Measurements from ENCODE around the gene TBC1D19.

TBC1D19 gene

DNA sequence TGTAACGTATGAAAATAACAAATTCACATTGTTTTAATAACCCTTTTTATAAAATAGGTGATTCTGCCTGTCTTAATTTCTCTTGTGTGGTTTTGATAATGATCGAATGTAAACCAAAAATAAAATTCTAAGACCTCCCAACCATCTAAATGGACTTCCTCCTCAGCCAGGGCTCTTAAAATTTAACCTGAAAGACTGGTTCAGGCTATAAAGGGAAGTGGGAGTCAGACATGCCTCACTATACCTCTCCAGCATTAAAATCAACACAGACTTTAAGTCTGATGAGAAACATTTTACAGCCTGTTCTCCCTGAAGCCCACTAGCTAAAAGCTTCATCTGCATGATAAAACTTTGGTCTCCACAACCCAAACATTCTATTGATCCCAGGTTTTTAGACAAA is 179.2 kb downstream of the TBC1D19 start:
- TF ChIP-seq, protein P1, sequence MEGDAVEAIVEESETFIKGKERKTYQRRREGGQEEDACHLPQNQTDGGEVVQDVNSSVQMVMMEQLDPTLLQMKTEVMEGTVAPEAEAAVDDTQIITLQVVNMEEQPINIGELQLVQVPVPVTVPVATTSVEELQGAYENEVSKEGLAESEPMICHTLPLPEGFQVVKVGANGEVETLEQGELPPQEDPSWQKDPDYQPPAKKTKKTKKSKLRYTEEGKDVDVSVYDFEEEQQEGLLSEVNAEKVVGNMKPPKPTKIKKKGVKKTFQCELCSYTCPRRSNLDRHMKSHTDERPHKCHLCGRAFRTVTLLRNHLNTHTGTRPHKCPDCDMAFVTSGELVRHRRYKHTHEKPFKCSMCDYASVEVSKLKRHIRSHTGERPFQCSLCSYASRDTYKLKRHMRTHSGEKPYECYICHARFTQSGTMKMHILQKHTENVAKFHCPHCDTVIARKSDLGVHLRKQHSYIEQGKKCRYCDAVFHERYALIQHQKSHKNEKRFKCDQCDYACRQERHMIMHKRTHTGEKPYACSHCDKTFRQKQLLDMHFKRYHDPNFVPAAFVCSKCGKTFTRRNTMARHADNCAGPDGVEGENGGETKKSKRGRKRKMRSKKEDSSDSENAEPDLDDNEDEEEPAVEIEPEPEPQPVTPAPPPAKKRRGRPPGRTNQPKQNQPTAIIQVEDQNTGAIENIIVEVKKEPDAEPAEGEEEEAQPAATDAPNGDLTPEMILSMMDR (IDR thresholded peaks at IDR 0.05; ENCODE audit: control insufficient read depth, extremely low read depth, insufficient read depth): no peak
- DNase-seq (ENCODE audit: low read depth): no peak
- no peak overlapping the region for H3K4me3 ChIP-seq (ENCODE audit: low read depth, low read length)

DNA sequence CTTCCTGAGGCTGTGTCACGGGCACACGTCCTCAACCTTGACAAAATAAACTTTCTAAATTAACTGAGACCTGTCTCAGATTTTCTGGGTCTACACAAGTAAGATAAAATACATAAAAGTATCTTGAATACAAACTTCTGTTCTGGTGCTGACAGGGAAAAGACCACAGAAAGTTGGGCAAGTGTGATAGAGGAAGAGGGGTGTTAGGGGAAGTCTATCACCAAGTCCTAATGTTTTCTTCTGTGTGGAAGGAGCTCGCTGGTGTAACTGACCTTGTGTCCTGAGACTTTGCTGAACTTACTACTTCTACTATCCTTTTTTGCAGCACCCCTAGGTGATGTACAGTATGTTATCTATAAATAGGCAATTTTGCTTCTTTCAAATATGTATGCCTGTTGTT is 179.8 kb downstream of the TBC1D19 start:
- TF ChIP-seq, protein P1 (IDR thresholded peaks at IDR 0.05; ENCODE audit: control insufficient read depth, extremely low read depth, insufficient read depth): no peak
- no peak for DNase-seq (ENCODE audit: low read depth)
- H3K4me3 ChIP-seq (ENCODE audit: low read depth, low read length): no peak overlapping the region

DNA sequence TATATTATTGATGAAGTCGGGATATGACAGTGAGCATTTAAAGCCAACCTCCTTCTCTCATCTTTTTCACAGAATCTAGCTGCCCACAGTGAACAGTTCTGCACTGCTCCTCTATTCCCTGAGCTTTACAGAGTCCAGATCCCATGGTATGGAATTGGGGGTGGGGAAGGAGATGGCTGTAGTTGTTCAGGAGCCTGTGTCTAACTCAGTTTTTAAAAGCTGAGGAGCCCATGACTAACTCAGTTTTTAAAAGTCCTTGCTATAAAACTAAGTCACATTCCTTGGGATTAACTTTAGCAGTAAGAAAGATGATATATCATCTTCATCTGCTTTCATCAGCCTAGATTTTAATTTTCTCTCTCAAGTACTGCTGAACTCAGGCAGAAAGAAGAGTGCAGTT is 180.3 kb downstream of the TBC1D19 start:
- H3K4me3 ChIP-seq (ENCODE audit: low read depth, low read length): no peak overlapping the region
- DNase-seq (ENCODE audit: low read depth): no peak
- TF ChIP-seq, protein P1 (IDR thresholded peaks at IDR 0.05; ENCODE audit: control insufficient read depth, extremely low read depth, insufficient read depth): no peak

DNA sequence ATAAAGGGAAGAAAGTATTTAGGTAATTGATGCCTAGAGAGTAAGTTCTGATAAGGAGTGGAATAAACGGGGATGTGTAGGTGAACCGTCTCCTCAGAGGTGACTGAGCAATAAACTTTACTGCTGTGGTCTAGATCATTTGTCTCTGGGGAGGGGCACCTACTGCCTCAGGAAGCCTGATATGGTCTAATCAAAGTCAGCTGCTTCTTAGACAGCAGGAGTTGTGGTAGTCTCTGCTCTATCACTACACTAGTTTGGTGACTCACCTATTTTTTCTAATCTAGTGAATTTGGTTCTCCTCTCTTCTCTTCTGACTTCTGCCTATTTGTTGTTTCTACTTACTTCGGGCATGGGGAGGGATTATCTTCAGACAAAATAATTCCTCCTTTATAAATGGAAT is 181.6 kb downstream of the TBC1D19 start:
- DNase-seq (ENCODE audit: low read depth): no peak
- TF ChIP-seq, protein P1 (IDR thresholded peaks at IDR 0.05; ENCODE audit: control insufficient read depth, extremely low read depth, insufficient read depth): no peak
- H3K4me3 ChIP-seq (ENCODE audit: low read depth, low read length): no peak overlapping the region

DNA sequence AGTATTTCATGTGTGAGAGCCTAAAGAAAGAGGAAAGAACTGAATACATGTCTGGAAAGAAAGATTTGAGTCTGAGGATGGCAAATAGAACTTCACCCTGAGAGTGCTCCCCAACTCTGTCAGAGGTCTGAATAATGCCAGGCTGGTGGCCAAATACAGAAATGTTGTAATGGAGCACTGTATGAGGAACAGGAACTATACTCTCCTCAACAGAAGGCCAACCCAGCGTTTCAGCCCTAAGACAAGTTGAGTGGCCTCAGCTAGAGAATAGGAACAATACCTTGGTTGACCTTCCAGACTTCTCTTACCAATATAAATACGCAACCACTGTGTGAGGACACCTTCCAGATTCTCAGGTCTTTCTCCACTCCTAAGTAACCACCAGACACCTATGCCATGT is 182.3 kb downstream of the TBC1D19 start:
- no peak overlapping the region for H3K4me3 ChIP-seq (ENCODE audit: low read depth, low read length)
- TF ChIP-seq, protein P1 (IDR thresholded peaks at IDR 0.05; ENCODE audit: control insufficient read depth, extremely low read depth, insufficient read depth): no peak
- DNase-seq (ENCODE audit: low read depth): no peak

DNA sequence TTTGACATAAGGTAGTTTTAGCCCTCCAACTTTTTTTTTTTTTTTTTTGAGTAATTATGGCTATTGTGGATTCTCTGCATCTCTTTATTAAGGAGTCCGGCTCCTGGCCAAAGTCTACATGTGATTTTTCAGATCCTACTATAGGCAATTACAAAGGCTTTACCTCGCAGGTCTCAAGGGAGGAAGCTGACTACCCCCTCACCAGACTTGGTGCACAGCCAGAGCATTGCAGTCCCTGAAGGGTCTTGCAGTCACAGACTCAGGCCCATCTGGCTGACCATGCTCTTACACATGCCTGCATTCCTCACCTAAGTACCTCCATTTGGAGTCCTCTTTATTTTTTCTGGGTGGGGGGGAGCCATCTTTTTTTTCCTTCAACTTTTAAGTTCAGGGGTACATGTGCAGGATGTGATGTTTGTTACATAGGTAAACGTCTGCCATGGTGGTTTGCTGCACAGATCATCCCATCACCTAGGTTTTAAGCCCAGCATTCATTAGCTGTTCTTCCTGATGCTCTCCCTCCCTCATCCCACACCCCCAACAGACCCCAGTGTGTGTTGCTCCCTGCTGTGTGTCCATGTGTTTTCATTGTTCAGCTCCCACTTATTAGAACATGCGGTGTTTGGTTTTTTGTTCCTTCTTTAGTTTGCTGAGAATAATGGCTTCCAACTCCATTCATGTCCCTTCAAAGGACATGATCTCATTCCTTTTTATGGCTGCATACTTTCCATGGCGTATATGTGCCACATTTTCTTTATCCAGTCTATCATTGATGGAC is 188.4 kb downstream of the TBC1D19 start:
- TF ChIP-seq, protein P1 (IDR thresholded peaks at IDR 0.05; ENCODE audit: control insufficient read depth, extremely low read depth, insufficient read depth): no peak
- no peak for DNase-seq (ENCODE audit: low read depth)
- H3K4me3 ChIP-seq (ENCODE audit: low read depth, low read length): no peak overlapping the region

DNA sequence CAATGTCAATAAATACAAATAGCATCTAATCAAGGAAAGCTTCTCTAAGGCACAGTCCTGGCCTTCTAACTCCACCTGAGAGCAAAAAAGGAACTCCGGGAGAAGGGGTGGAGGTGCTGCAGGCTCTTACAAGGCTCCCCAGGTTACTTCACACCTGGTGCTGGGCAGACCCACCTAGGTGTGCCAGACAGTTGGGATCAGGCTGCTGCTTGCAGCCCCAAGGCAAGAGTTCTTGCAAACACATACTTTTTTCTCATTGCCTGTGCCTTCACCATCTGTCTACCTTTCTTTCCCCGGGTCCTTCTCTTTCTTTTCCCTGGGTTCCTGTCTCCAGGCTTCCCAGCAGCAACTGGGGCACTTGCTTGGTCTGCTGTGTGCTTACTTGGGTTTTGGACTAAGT is 195.3 kb downstream of the TBC1D19 start:
- no peak overlapping the region for H3K4me3 ChIP-seq (ENCODE audit: low read depth, low read length)
- DNase-seq (ENCODE audit: low read depth): no peak
- TF ChIP-seq, protein P1 (IDR thresholded peaks at IDR 0.05; ENCODE audit: control insufficient read depth, extremely low read depth, insufficient read depth): no peak

Data from LNCaP clone FGC (cell line).